Endodermal cell (in vitro differentiated cells): Measurements from ENCODE around the gene SSTR5. TPM values are rescaled to one million over a fixed set of nuclear protein-coding genes. Genes with fewer than 3 reads are reported as not detected.

Experiments used
- DNase-seq: peaks from one replicate; pipeline ENCODE4 v3.0.0-alpha.2; 2017
- H3K27ac ChIP-seq: 2 replicates; pipeline ENCODE4 v1.5.1; 2013; ENCODE audit warnings: mild to moderate bottlenecking, low read depth, low read length, moderate library complexity
- H3K27me3 ChIP-seq: 2 replicates; pipeline ENCODE4 v1.6.1; 2013; ENCODE audit warnings: mild to moderate bottlenecking, low read length, moderate library complexity; ENCODE audit not compliant: insufficient read depth, control insufficient read depth, poor library complexity, severe bottlenecking
- H3K36me3 ChIP-seq: 2 replicates; pipeline ENCODE4 v1.7.0; 2013; ENCODE audit warnings: mild to moderate bottlenecking, low read length, moderate library complexity; ENCODE audit not compliant: control insufficient read depth, insufficient read depth
- H3K4me1 ChIP-seq: one replicate; pipeline ENCODE4 v1.7.0; 2013; ENCODE audit warnings: low read length; ENCODE audit not compliant: control insufficient read depth, insufficient read depth
- H3K4me3 ChIP-seq: 2 replicates; pipeline ENCODE4 v1.5.1; 2013; ENCODE audit warnings: mild to moderate bottlenecking, low read length, moderate library complexity
- H3K9ac ChIP-seq: 2 replicates; pipeline ENCODE4 v1.6.1; 2013; ENCODE audit warnings: mild to moderate bottlenecking, low read length, moderate library complexity; ENCODE audit not compliant: poor library complexity, severe bottlenecking; ENCODE audit errors: extremely low read depth
- H3K9me3 ChIP-seq: 2 replicates; pipeline ENCODE4 v1.6.1; 2013; ENCODE audit warnings: mild to moderate bottlenecking, low read length, moderate library complexity; ENCODE audit not compliant: control insufficient read depth
- H3K27ac Mint-ChIP-seq: 2 replicates; pipeline ENCODE4 v1.8.0; 2020; ENCODE audit warnings: mixed read lengths
- H3K27me3 Mint-ChIP-seq: 2 replicates; pipeline ENCODE4 v1.8.0; 2021; ENCODE audit warnings: mild to moderate bottlenecking, mixed read lengths; ENCODE audit not compliant: insufficient read depth
- H3K36me3 Mint-ChIP-seq: 2 replicates; pipeline ENCODE4 v1.8.0; 2020; ENCODE audit warnings: low read depth, mixed read lengths
- H3K4me1 Mint-ChIP-seq: 2 replicates; pipeline ENCODE4 v1.8.0; 2020; ENCODE audit warnings: mixed read lengths
- H3K4me3 Mint-ChIP-seq: 2 replicates; pipeline ENCODE4 v1.8.0; 2020; ENCODE audit warnings: mild to moderate bottlenecking, moderate library complexity, mixed read lengths
- H3K9me3 Mint-ChIP-seq: 2 replicates; pipeline ENCODE4 v1.8.0; 2020; ENCODE audit warnings: mild to moderate bottlenecking, mixed read lengths
- WGBS, 2 experiments: methylation state at CpG; one replicate each; pipeline versions ENCODE4 v1.1.5 to v1.1.7; 2013; ENCODE audit warnings: missing lambda C conversion rate in 2 of 2, mixed read lengths in 1 of 2; ENCODE audit not compliant: insufficient coverage in 1 of 2, insufficient read length in 1 of 2; 5-methylcytosine and 5-hydroxymethylcytosine counted together
- total RNA-seq, 2 donors: library from RNA; stranded (reverse); fragmentation: NEBNext Ultra II Directional in 1 of 2; extraction: Animal tissue kit (Norgen Biotek cat#: 25700) in 1 of 2; gene quantifications; 2 replicates in 1 of 2; 3 replicates in 1 of 2; pipeline ENCODE4 v1.2.1, GENCODE V29; 2021
- TF ChIP-seq, protein P1 (sequence below): fragments of 200-600 bp; sonication (generic); conservative IDR thresholded peaks from 2 replicates; pipeline ENCODE4 v1.5.0; 2021; ENCODE audit warnings: antibody characterized with exemption, mild to moderate bottlenecking

The SSTR5 gene
- total RNA-seq, 2 donors from 2014 or later: 0.64 to 1.3 TPM

DNA sequence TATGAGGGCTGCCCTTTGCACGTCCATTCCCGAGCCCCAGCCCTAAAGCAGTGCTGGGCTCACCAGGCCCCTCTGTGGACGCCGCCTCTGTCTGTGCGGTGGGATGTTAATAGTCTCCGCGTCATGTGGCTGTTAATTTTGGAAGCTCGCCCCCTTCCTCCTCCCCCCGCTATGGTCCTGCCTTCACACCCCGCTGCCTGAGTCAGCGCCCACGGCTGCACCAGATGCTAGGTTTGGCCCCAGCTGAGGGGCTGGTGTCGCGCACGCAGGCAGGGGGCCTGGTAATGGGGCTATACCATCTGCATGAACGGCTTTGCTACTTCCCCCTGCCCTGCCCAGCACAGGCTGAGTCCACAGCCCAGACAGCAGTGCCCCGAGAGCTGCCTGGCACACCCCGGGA, 4.1 kb upstream of the SSTR5 start:
- Mint-ChIP-seq H3K27me3 (peaks cover 11% of the 10 kb centered on the region), H3K4me1 (no peaks in the 10 kb centered on the region), H3K9me3 (no peaks in the 10 kb centered on the region), H3K4me3 (no peak overlapping the region), H3K27ac (no peak overlapping the region), H3K36me3 (no peaks in the 10 kb centered on the region)
- Histone ChIP-seq H3K9me3 (no peaks in the 10 kb centered on the region), H3K27ac (no peak overlapping the region), H3K9ac (no peak overlapping the region), H3K36me3 (no peaks in the 10 kb centered on the region), H3K27me3 (peaks cover 15% of the 10 kb centered on the region), H3K4me1 (peaks cover 5% of the 10 kb centered on the region), H3K4me3 (no peak overlapping the region)
- WGBS, 2 experiments: 92 to 94% methylated on average over 15 to 18 of the region's 18 CpGs
- DNase-seq: no peak
- TF ChIP-seq, protein P1, sequence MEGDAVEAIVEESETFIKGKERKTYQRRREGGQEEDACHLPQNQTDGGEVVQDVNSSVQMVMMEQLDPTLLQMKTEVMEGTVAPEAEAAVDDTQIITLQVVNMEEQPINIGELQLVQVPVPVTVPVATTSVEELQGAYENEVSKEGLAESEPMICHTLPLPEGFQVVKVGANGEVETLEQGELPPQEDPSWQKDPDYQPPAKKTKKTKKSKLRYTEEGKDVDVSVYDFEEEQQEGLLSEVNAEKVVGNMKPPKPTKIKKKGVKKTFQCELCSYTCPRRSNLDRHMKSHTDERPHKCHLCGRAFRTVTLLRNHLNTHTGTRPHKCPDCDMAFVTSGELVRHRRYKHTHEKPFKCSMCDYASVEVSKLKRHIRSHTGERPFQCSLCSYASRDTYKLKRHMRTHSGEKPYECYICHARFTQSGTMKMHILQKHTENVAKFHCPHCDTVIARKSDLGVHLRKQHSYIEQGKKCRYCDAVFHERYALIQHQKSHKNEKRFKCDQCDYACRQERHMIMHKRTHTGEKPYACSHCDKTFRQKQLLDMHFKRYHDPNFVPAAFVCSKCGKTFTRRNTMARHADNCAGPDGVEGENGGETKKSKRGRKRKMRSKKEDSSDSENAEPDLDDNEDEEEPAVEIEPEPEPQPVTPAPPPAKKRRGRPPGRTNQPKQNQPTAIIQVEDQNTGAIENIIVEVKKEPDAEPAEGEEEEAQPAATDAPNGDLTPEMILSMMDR: no peak

DNA sequence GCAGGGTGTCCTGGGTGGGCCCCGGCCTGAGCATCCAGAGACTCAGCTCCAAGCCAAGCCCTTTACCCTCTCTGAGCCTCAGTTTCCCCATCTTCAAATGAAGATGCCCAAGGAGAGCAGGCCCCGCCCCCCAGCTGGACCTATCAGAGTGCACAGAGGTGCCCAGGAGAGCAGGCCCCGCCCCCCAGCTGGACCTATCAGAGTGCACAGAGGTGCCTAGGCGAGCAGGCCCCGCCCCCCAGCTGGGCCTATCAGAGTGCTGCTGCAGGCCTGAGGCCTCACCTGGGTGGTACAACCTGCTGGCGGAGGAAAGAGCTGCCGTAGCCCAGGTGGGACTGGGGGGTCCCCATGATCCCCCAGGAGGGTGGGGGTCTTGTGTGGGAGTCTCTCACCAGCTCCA, 3.4 kb upstream of the SSTR5 start:
- Histone ChIP-seq H3K9me3 (no peaks in the 10 kb centered on the region), H3K4me3 (no peak overlapping the region), H3K27me3 (peaks cover 18% of the 10 kb centered on the region), H3K4me1 (peaks cover 5% of the 10 kb centered on the region), H3K27ac (no peak overlapping the region), H3K36me3 (no peaks in the 10 kb centered on the region), H3K9ac (no peak overlapping the region)
- WGBS, 2 experiments: 91 to 92% methylated on average over 2 to 7 of the region's 7 CpGs
- peak; percentile 76 for DNase-seq
- TF ChIP-seq, protein P1: no peak
- H3K36me3 Mint-ChIP-seq: no peaks in the 10 kb centered on the region
- no peaks in the 10 kb centered on the region for H3K4me1 Mint-ChIP-seq
- no peak overlapping the region for H3K4me3 Mint-ChIP-seq
- peaks cover 11% of the 10 kb centered on the region for H3K27me3 Mint-ChIP-seq
- H3K9me3 Mint-ChIP-seq: no peaks in the 10 kb centered on the region
- H3K27ac Mint-ChIP-seq: no peak overlapping the region

DNA sequence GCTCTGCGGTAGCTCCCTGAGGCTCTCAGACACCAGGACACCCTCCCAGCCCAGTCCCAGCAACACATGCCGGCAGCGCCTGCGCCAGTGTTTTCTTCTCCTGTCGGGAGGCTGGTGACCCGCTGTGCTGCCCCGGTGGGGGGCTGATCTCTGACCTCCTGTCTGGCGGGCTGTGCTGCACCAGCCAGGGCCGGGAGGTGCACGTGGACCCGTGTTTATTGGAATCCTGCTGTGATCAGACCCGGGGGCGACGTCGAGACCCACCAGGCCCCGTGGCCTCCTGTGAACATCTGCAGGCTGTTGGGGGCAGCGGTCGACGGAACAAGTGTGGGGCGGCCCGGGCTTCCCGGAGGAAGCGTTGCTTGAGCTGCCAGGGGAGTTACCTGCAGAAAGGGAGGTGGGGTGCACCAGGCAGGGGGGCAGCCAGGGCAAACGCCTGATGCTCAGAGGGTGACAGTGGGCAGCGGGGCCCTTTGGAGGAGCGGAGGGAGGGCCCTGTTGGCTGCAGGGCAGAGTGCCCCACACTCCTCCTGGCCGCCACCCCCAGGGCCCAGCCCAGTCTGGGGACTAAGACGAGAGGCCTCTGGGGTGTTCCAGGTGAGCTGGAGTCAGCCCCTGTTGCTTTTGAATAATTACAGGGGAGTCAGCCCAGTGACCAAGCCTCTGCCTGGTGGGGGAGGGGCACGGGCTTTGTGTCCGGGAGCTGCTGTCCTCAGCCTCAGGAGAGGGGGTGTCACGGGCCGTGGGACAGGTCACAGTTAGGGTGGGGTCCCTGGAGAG, 2.3 kb upstream of the SSTR5 start:
- Histone ChIP-seq H3K4me1 (peaks cover 5% of the 10 kb centered on the region), H3K27ac (no peak overlapping the region), H3K9me3 (no peaks in the 10 kb centered on the region), H3K36me3 (no peaks in the 10 kb centered on the region), H3K27me3 (peaks cover 18% of the 10 kb centered on the region), H3K9ac (no peak overlapping the region), H3K4me3 (no peak overlapping the region)
- Mint-ChIP-seq H3K4me3 (no peak overlapping the region), H3K27ac (no peak overlapping the region), H3K27me3 (peaks cover 11% of the 10 kb centered on the region), H3K9me3 (no peaks in the 10 kb centered on the region), H3K36me3 (no peaks in the 10 kb centered on the region), H3K4me1 (no peaks in the 10 kb centered on the region)
- 65 to 67% methylated on average over 23 to 32 of the region's 32 CpGs for WGBS, 2 experiments
- TF ChIP-seq, protein P1: no peak
- no peak for DNase-seq
